ENCODE measurements around the gene ADGRB2.

The ADGRB2 gene

GRCh38 chr1:31690921-31691320 lies 73.2 kb downstream of the ADGRB2 start:
- no peak overlapping the region for H3K4me3 ChIP-seq (ENCODE audit: low read depth, low read length)
- no peak for TF ChIP-seq CTCF (IDR thresholded peaks at IDR 0.05; ENCODE audit: low read depth, low read length)

- no peak overlapping the region for H3K4me3 ChIP-seq (ENCODE audit: low read depth, low read length)
- no peak for TF ChIP-seq CTCF (IDR thresholded peaks at IDR 0.05; ENCODE audit: low read depth, low read length)
These were observed 74.3 kb downstream of the ADGRB2 start for GRCh38 chr1:31689854-31690253.

GRCh38 chr1:31689379-31689778 lies 74.8 kb downstream of the ADGRB2 start:
- no peak for TF ChIP-seq CTCF (IDR thresholded peaks at IDR 0.05; ENCODE audit: low read depth, low read length)
- no peak overlapping the region for H3K4me3 ChIP-seq (ENCODE audit: low read depth, low read length)

GRCh38 chr1:31688233-31688918 lies 75.8 kb downstream of the ADGRB2 start:
- H3K4me3 ChIP-seq (ENCODE audit: low read depth, low read length) = no peak overlapping the region
- no peak for TF ChIP-seq CTCF (IDR thresholded peaks at IDR 0.05; ENCODE audit: low read depth, low read length)

- no peak overlapping the region for H3K4me3 ChIP-seq (ENCODE audit: low read depth, low read length)
- TF ChIP-seq CTCF (IDR thresholded peaks at IDR 0.05; ENCODE audit: low read depth, low read length) = no peak
These were observed 76.5 kb downstream of the ADGRB2 start for GRCh38 chr1:31687601-31688000.

GRCh38 chr1:31685795-31686194 lies 78.3 kb downstream of the ADGRB2 start:
- TF ChIP-seq CTCF (IDR thresholded peaks at IDR 0.05; ENCODE audit: low read depth, low read length) = no peak
- H3K4me3 ChIP-seq (ENCODE audit: low read depth, low read length) = no peak overlapping the region

- H3K4me3 ChIP-seq (ENCODE audit: low read depth, low read length) = no peak overlapping the region
- 0 out of 2 replicates have a peak, but pooled peaks have one; percentile 21 for TF ChIP-seq CTCF (IDR thresholded peaks at IDR 0.05; ENCODE audit: low read depth, low read length)
These were observed 80.1 kb downstream of the ADGRB2 start for GRCh38 chr1:31683997-31684396.

Measured in WI38 (cell line).